GM18517 (cell line): ENCODE measurements around the gene CSKMT.
"Not testable (repeated sequence)": the region's sequence is repeated elsewhere in the genome, so short reads cannot be mapped to it uniquely, and the experiment has no call there.

Experiments used
- ATAC-seq: cut with Tn5 transposase; IDR thresholded peaks from one replicate; pipeline ENCODE4 v1.9.1; 2021; ENCODE audit warnings: mild to moderate bottlenecking, moderate library complexity; ENCODE audit not compliant: unreplicated experiment

The CSKMT gene, protein sequence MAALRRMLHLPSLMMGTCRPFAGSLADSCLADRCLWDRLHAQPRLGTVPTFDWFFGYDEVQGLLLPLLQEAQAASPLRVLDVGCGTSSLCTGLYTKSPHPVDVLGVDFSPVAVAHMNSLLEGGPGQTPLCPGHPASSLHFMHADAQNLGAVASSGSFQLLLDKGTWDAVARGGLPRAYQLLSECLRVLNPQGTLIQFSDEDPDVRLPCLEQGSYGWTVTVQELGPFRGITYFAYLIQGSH

DNA sequence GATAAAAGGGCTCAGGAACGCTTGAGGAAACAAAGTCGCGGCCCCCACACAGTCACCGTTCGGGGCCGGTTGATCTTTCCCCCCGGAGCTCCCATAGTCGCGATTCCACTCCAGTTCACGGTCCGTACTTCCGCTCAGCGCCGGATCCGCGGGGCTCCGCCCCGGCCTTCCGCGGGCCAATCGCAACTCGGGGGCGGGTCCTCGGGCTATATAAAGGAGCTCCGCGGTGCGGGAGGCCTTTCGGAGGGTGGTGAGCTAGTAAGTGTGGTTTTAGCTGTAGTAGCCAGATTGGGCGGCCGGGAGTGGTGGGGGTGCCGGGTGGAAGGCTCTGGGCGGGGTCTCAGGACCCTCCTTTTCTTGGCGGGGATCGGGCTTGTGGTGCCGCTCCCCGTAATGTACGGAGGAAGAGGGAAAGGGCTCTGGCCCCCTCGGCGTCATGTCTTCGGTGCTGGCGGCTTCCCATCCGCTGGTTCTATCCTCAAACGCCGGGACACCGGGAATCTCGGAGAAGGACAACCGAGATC is at the start of gene CSKMT, which contains the start of gene C11orf98:
Gene CSKMT (plus strand): TSS at position 238 of the 524 bp plus-strand sequence. CDS start 568 bp downstream, outside the sequence.
Gene C11orf98 (minus strand): TSS at position 136 of the 524 bp plus-strand sequence. CDS start 41 bp downstream, at position 95.
- peak; percentile 75 for ATAC-seq

DNA sequence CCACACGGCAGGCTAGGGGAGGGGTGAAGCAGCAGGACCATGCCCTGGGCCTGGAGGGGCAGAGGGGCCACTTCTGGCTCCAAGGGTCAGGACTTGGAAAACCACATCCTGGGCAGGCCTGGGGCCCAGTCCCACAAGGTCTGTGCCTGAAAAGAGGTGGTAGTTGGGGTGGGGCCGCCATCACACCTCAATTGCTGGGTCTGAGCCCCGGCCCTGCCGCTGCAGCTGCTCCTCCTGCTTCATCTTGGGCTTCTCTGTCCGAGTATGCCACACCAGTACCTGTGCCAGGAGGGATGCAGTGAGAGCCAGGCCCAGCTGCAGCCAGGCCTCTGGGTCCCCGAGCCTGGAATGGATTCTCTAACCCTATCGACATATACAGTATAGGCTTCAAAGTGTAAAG is 49.6 kb upstream of the CSKMT start:
- no peak for ATAC-seq

DNA sequence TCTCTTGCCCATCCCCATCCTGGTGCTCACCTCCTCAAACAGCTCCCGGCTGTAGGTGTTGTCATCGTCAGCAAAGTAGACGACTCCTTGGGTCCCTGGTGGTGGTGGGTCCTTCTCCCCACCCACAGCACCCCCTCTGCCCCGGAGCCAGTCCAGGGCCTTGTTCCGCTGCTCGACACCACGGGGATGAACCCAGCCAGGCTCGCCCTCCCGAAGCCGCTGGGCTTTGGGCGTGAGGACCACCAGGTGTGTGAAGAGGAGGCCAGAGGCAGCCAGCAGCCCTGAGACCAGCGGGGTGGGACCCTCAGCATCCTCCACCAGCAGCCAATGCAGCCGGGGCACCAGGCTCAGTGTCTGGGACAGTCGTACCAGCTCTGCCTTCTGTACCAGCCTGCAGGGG is 48.2 kb upstream of the CSKMT start:
- ATAC-seq = not testable (repeated sequence)

DNA sequence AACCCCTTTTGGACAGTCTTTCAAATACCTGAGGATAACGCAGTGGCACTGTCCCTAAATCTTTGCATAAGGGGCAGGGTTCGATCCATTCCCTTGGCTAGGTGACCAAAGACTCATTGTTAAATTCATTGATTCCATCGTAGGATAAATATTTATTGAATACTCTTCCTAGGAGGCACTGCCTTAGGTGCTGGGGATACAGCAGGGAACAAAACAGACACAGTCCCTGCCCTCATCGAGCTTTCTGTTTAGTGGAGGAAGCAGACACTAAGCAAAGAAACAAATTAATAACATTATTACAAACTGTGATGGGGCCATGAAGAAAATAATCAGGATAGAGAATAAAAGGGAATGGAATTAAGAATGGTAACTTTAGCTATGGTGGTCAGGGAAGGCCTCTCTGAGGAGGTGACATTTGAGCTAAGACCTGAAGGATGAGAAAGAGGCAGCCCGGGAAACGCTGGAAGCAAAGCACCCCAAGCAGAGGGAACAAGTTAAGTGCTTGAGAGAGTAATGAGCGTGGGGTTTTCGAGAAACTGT is 44.0 kb upstream of the CSKMT start:
- no peak for ATAC-seq

DNA sequence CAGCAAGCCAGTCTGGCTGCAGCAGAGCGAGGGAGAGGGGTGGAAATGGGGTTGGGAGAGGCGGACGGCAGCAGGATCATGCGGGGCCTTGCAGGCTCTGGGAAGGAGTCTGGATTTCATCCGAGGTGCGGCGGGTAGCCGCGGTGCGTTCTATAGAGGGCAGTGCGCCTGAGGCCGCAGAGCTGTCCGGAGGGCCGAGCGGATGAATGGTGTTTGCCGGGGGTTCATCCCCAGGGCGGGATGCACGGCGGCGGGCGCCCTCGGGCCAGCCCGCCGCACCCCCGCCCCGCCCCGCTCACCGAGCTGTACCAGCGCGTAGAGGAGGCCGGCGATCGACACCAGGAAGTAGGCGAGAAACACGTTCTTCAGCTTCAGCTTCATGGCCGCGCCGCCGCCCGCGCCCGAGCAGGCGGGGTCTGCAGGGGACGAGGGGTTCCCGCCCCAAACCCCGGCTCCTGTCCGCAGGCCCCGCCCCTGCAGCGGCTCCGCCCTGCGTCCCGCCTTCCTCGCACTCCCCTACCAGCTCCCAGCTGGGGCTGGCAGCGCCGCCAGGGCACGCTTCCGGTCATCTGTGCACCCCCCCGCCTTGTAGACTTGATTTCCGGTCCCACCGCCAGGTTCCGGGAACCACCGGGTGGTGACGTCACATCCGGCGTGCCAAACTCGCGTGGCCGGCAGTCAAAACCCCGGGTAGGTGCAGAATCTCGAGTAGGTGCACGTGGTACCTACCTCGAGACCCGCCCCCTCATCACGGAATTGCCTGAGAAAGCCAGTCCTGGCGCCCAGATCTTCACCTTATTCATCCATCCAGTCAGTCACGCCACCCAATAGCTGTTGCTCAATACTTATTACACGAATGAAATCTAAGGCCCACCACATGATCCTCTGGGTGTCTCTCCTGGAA is 43.3 kb upstream of the CSKMT start, which contains the start of gene B3GAT3:
Gene B3GAT3 (minus strand): TSS at position 420 of the 904 bp plus-strand sequence. CDS start 39 bp downstream, at position 381.
- ATAC-seq = peak; percentile 90

DNA sequence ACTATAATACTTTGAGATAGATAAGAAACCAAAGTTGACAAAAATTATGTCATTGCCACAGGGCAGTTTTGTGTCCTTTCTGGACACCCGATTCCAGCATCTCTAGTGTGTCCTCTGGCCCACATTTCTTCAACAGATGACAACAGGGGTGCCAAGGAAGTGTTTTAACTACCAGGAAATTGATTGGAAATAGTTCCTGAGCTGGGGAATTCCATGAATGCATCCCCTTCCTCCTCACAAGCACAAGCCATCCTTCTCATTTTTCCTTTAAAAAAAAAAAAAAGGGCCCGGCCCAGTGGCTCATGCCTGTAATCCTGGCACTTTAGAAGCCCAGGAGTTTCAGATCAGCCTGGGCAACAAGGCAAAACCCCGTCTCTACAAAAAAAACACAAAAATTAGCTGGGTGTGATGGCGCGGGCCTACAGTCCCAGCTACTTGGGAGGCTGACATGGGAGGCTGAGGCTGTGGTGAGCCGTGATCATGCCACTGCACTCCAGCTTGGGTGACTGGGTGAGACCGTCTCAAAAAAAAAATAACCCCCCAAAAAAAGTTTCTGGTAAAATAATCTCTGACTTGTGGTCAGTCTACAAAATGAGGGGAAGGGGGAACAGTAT is 42.5 kb upstream of the CSKMT start:
- ATAC-seq = no peak

DNA sequence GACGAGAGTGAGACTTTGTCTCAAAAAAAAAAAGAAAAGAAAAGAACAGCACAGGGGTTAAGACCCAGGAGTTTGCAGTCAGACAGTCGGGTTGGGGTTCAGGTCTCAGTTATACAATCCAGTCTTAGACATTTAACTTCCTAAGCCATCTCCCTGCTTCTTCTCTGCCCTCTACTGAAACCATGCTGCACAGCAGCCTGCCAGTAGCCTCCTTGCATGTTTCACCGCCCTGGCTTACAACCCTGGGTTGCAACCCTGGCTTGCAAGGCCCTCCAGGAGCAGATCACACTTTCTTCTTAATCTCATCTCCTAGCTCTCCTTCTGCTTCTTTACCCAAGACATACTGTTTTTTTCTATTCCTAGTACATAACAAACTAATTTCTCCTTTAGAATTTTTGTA is 37.4 kb upstream of the CSKMT start:
- ATAC-seq = no peak

DNA sequence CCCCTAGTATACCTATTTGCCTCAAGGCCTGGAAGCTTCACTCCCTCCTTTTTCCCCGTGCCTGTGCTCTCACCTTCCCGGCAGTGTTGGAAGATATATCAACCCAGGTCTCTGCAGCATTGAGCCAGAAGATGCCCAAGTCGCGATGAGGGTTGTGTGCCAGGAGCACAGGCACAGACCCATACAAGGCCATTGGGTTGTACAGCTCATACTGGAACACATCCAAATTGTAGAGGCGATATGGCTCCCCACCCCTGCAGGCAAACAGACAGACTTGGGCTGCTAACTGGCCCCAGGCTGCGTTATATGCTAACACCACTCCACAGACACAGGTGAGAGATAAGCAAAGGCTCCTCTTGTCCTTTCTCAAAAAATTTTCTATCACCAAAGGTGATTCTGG is 32.6 kb upstream of the CSKMT start:
- ATAC-seq = no peak

DNA sequence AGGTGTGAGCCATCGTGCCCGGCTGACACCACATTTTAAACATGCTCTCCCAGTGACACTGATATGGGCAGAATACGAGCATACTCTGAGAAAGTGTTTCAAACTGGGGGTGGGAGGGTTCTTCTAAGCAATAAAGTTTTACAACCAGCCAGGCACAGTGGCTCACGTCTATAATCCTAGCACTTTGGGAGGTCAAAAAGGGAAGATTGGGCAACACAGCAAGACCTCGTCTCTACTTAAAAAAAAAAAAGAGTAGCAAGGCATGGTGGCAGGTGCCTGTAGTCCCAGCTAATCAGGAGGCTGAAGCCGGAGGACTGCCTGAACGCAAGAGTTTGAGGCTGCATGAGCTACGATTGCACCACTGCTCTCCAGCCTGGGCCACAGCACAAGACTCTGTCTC is 20.9 kb upstream of the CSKMT start:
- ATAC-seq = no peak

DNA sequence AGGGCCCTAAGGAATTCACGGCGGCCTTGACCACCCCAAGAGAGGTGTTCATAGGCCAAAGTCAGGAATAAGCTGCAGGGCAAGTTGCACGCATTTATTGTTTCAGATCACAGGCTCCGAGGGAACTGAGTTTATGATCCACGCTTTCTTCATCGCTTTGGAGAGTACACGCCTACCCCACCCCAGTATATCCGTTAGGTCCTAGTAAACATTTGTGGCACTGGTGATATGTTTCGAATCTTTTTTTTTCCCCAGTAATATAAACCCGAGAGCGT is 19.5 kb upstream of the CSKMT start:
- ATAC-seq = no peak

DNA sequence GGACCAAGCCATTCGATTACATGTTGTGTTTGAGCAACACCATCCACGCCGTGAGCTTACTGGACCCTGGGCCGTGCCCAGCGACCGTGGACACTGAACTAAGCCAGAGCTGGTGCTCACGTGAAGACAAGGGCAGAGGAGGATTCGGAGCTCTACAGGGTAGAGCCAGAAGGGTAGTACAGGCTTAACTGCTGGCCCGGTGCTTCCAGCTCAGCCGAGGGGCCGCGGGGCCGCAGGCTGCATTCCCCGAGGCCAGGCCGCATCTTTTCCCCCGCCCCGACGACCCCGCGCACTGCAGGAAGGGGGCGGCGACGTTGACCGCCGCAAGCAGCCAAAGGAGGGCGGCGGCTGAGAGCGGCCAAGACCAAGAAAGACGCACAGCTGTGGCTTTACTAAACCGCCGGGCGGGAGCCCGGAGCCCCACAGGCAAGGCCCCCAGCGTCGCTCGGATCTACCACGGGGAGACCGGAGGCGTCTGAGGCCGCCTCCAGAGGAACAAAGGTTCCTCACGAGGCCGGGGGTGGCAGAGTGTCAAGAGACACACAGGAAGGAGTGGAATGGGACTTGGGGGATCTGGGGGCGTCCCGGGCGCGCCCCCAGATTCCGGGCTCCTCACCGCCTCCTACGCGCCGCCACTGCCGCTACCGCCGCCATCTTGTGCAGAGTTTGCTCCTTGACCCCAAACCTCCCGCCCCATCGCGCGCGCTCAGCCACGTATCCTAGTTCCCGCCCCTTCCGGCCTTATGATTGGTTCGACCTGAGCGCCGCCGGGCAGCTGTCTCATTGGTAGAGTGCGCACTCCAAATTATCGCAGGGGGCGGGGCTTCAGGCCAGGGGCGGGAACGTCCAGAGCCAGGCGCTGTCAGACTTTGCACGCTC is 18.9 kb upstream of the CSKMT start, which contains the start of gene GANAB:
Gene GANAB (minus strand): TSS at position 668 of the 879 bp plus-strand sequence. CDS start 14 bp downstream, at position 654.
- ATAC-seq = peak; percentile 85

DNA sequence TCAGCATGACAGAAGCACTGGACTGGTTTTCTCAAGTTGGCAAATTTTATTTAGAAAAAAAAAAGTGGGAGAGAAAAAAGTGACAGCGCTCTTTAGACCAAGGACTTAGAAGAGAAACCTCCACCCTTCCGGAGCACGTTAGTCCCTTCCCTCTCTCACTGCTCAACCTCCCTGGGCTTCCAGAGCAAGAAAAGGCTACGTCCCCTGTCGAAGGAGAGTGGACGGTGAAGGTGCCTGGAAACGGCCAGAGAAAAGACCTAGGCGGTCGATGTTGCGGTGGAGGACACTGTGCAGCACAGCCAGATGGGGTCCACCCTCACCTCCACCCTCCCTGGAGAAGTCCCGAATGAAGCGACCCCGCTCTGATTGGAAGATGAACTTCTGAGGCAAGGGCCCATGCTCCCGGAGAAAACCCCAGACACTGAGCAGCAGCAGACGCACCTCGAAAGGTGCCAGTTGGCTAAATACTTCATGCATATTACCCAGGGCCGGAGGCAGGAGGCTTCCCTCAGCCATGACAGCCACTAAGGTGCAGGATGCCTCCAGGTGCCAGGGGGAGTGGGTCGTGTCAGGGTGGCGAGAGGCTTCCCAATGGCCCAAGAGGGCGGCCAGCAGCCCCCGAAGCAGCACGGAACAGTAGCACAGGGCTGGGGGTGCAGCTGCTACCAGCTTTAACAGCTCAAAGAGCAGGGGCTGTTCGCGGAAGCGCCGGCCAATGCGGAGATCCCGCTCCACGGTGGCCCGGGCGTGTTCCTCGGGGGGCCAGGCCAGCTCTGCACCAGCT is 18.1 kb upstream of the CSKMT start:
- ATAC-seq = peak; percentile 9

DNA sequence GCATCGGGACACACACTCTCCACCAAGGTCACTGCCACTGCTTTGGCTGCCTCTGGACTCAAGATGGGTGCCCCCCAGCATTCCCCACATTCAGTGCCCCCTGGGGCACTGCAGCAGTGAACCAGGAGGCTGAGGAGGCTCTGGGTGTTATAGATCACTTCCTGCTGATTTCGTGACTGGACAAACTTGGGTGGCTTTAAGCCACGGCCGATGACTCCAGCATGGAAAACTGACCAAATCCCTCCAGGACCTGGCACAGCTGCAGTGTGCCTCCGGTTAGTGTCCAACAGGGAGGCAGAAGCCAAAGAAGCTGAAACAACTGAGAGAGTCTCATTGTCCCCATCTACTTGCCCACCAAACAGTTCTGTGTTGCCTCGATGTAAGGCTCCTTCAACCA is 17.5 kb upstream of the CSKMT start:
- ATAC-seq = no peak

DNA sequence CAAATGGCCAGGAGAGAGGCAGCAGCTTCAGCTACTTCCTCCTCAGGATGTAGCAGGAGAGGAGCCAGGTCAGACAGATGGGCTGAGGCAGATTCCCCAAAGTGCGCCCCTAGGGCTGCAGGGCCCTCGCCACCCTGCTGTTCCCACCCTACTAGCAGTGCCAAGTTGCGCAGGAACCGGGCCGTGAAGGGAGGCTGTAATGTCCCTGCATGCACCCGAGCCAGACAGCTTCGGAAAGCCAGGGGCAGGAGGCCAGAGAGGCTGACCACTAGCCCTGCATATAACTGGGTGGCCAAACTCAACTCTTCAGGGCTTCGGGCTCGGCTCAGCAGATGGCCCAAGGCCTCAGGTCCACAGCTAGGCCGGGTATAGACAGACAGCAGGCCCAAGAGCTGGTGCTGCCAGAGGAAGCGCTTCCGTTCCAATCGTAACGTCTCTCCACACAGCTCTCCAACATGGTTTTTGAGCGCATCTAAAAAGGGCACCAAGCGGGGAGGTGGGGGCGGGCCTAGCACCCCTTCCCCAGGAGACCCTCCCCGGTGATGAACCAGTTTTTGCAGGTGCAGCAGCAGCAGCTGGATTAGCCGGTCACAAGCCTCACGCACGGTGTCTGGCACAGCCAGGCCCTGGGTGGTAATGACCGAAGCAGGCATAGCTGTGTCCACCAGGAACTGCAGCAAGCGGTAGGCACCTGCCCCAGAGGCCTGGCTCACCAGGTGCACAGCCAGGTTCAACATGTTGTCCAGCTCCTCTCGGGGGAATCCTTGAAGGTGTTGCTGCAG is 16.7 kb upstream of the CSKMT start:
- ATAC-seq = no peak

DNA sequence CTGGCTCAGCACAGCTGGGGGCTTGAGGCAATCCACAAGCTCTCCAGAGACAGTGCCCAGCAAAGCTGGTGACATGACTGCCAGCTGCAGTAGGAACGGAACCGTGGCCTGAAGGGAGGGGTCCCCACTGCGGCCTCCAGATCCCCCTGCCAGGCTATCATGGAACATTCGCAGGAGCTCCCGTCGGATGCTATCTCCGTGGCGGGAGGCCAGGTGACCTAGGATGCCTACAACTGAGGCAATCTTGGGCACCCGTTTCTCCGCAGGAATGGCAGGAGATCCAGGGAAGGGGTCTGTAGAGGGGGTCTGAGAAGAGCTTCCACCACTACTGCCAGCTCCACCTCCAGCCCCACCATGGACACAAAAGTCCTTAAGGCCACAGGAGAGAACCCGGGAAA is 16.1 kb upstream of the CSKMT start:
- no peak for ATAC-seq

DNA sequence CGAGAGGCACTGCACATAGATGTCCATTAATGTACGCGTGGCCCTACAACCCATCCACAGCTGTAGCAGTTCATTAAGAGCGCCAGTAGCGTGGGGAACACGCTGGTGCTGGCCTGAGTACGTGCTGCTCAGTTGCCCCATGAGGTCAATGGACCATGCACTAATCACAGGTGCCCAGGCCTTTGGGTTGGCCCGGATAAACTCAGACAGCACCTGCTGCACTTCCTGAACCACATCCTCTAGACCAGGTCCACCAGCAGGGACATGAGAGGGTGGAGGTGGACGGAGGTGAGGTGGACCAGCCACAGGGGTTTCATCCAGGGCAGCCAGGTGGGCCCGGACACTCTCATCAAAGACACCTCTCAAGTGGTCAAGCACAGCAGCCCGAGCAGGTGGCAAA is 15.6 kb upstream of the CSKMT start:
- ATAC-seq = no peak

DNA sequence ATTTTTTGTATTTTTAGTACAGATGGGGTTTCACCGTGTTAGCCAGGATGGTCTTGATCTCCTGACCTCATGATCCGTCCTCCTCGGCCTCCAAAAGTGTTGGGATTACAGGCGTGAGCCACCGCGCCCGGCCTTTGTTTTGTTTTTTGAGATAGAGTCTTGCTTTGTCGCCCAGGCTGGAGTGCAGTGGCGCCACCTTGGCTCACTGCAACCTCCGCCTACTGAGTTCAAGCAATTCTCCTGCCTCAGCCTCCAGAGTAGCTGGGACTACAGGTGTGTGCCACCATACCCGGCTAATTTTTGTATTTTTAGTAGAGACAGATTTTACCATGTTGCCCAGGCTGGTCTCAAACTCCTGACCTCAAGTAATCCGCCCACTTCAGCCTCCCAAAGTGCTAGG is 14.8 kb upstream of the CSKMT start:
- ATAC-seq = not testable (repeated sequence)

DNA sequence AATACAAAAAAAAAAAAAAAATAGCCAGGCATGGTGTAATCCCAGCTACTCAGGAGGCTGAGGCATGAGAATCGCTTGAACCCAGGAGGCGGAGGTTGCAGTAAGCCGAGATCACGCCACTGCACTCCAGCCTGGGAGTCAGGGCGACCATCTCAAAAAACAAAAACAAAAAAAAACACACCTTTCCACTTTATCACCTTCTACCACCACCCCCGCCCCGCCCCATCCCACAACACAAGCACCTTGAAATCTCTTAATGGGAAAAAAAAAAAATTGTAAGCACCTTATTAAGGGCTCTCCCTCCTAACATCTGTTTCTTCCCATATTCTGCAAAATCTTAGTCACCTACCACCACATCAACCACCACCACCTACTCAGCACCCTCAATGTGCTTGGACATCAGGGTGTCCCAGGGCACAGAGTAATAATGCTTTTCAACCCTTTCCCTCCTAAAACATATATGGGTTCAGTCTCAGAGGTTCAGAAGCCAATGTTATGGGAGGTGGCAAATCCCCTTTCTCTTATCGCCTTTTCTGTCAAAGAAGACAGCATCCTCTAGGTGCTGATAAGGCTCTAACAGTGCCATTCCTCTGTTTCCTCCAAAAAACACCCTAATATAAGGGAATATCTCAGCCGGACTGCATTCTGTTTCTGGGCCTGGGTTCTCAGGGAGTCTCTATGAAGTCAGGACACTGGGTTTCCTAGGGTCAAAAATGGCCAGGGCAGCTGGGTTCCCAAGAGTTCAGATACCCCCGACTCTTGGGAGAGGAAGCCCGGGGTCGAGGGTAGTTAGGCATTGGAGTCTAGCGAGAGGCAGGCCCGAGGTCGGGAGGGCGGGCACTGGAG is 12.7 kb upstream of the CSKMT start:
- ATAC-seq = no peak
